ENCODE data around the gene KCNQ2.

KCNQ2 gene

DNA sequence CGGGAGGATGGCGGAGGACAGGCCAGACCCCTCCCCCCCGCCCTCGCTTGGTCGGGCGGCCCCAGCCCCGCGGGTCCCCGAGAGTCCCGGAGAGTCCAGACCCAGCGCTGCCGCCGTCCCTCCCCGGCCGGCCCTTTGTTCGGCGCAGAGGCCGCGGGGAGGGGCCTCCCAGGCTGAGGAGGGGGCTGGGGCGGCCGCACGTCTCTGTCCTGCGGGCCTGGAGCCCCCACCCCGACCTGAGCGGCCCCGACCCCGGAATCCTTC, 806 bp downstream of the KCNQ2 start:
- no peak overlapping the region for H3K4me3 ChIP-seq (ENCODE audit: control insufficient read depth, low read depth, low read length)
- TF ChIP-seq, protein P1, sequence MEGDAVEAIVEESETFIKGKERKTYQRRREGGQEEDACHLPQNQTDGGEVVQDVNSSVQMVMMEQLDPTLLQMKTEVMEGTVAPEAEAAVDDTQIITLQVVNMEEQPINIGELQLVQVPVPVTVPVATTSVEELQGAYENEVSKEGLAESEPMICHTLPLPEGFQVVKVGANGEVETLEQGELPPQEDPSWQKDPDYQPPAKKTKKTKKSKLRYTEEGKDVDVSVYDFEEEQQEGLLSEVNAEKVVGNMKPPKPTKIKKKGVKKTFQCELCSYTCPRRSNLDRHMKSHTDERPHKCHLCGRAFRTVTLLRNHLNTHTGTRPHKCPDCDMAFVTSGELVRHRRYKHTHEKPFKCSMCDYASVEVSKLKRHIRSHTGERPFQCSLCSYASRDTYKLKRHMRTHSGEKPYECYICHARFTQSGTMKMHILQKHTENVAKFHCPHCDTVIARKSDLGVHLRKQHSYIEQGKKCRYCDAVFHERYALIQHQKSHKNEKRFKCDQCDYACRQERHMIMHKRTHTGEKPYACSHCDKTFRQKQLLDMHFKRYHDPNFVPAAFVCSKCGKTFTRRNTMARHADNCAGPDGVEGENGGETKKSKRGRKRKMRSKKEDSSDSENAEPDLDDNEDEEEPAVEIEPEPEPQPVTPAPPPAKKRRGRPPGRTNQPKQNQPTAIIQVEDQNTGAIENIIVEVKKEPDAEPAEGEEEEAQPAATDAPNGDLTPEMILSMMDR (conservative IDR thresholded peaks at IDR 0.05; ENCODE audit: control insufficient read depth, insufficient read depth, low read depth, low read length) = no peak

DNA sequence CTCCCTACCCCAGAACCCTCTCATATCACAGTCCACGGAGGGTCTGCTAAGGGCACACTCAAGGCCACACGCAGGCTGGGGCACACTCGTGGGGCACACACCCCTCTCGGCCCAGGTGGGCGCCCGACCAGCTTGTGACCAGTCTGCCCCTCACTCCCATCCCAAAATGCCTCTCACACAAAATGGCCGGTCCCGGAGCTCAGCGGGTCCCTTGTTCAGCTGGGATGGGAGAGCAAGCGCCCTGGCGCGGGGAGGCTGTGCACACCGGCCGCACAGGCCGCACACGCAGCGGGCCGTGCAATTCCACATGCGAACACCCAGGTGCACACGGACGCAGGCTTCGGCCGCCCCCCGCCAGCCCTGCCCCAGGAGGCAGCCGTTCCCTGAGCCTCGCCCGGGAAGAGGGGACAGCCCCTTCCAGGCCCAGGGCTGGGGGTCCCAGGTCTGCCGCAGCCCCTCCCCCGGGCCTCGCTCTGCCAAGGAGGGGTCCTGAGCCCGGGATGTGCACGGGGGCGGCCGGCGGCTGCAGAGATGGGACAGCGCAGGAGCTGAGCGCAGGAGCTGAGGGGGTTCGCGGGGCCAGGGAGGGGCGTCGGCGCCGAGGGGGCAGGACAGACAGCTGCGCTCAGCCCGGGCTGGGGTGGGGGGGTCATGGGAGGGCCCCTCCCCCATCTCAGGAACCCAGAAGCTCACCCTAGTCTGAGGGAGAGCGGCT, 1.3 kb downstream of the KCNQ2 start:
- H3K4me3 ChIP-seq (ENCODE audit: control insufficient read depth, low read depth, low read length) = no peak overlapping the region
- DNase-seq (ENCODE audit: low read depth) = no peak
- TF ChIP-seq, protein P1 (conservative IDR thresholded peaks at IDR 0.05; ENCODE audit: control insufficient read depth, insufficient read depth, low read depth, low read length) = no peak

More for the DNA sequence above, 806 bp downstream of the KCNQ2 start:
- DNase-seq (ENCODE audit: low read depth) = no peak

DNA sequence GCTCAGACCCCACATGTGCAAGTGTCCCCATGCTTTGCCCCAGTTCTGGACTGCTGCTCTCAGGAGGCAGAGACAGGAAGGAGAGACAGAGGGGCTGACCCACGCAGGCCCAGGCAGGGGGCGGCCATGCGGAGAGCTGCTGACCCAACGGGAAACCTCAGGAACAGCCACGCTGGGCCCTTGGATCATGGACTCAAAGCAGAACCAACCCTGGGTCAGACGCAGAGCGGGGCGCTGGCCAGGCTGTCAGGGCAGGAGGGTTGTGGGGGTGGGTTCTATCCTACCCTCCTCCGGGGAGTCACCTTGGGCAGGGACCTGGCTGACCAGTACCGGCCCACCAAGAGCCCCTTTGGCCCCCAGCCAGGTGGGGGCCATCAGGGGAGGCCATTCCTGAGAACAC, 2.0 kb downstream of the KCNQ2 start:
- TF ChIP-seq, protein P1 (conservative IDR thresholded peaks at IDR 0.05; ENCODE audit: control insufficient read depth, insufficient read depth, low read depth, low read length) = no peak
- no peak overlapping the region for H3K4me3 ChIP-seq (ENCODE audit: control insufficient read depth, low read depth, low read length)
- no peak for DNase-seq (ENCODE audit: low read depth)

DNA sequence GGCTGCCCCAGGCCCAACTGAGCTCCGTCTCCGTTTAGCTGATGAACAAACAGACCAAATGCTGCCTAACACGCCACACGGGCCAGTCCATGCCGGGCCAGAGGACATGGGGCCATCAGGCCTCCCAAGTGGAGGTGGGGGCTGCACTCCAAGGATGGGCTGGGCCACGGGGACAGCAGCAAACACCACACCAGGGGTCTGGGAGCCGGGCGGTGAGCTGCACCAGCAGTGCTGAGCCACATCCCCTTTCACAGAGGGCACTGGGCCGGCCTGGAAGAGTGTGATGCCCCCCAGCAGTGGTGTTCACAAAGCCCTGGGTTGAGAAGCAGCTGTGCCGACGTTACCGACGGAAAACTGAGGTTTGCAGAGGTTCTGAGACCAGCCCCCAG, 2.7 kb downstream of the KCNQ2 start:
- TF ChIP-seq, protein P1 (conservative IDR thresholded peaks at IDR 0.05; ENCODE audit: control insufficient read depth, insufficient read depth, low read depth, low read length) = no peak
- no peak overlapping the region for H3K4me3 ChIP-seq (ENCODE audit: control insufficient read depth, low read depth, low read length)
- DNase-seq (ENCODE audit: low read depth) = no peak

DNA sequence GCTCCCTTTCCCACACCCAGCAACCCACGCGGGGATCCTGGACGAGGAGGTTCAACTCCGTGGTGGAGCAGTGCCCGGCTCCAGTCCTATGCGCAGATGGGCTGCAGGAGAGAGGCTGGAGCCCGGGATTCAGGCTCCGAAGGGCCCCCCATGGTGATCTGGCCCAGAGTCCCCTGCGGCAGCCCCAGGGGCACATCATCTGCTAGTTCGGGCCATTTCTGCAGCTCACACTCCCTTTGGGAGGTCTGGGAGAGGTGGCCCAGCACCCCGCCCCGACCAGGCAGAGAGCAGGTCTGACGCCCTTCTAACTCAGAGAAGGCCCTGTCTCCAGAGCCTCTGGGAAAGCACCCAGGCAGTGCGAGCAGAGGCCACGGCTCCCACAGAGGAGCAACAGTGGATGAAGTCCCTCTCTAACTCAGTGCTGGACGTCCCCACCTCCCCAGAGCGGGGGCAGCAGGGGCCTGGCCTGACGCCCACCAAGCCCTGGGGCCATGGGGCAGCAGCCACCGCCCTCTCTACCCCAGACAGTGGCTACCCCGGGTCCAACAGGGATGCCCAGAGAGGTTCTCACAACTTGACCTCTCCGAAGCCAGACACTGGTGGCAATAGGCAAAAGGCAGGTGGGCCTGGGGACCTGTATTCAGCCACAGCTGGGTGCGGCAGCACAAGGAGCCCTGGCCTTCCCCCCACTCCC, 3.3 kb downstream of the KCNQ2 start:
- no peak overlapping the region for H3K4me3 ChIP-seq (ENCODE audit: control insufficient read depth, low read depth, low read length)
- TF ChIP-seq, protein P1 (conservative IDR thresholded peaks at IDR 0.05; ENCODE audit: control insufficient read depth, insufficient read depth, low read depth, low read length) = no peak
- no peak for DNase-seq (ENCODE audit: low read depth)

DNA sequence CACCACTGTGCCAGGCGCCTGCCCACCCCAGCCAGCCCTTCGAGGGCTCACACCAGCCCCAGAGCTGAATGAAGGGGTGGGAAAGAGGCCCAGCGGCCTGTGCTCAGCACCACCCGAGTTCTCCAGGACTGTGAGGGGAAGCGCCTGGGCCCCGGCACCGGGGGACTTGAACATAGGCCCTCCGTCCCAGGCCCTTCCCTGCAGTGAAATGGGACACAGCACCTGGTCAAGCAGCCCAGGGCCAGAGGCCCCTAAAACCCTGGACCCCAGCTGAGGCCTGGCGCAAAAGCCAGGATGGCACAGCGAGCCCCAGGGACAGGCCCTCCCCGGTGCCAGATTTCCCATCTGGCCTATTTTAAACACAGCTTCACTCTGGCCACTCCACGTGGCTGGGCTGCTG, 4.0 kb downstream of the KCNQ2 start:
- DNase-seq (ENCODE audit: low read depth) = no peak
- no peak overlapping the region for H3K4me3 ChIP-seq (ENCODE audit: control insufficient read depth, low read depth, low read length)
- TF ChIP-seq, protein P1 (conservative IDR thresholded peaks at IDR 0.05; ENCODE audit: control insufficient read depth, insufficient read depth, low read depth, low read length) = no peak

All from fibroblast of mammary gland (primary cell).